GM12878 (cell line): ENCODE data around the gene WNT3A. TPM values are rescaled to one million over a fixed set of nuclear protein-coding genes. Genes with fewer than 3 reads are reported as not detected.

ENCODE experiments used
- ATAC-seq: fragments of 200-7000 bp; cut with Tn5 transposase; 3 replicates; pipeline ENCODE4 v1.9.1; 2020; ENCODE audit warnings: mild to moderate bottlenecking, moderate library complexity
- BruUV-seq: library from RNA; stranded (reverse); fragments of 400-500 nt; replicated peaks from 2 replicates; lab custom pipeline; 2021; lab: Mats Ljungman, UMichigan
- CTCF ChIA-PET: fragments of 300-600 bp; sonication (Branson Sonifier 250); formaldehyde crosslinking; extraction: SDS; loops from one replicate; lab custom pipeline; 2021; ENCODE audit warnings: inconsistent platforms; lab: Yijun Ruan, JAX
- POLR2A ChIA-PET: fragments of 350-600 bp; formaldehyde crosslinking; extraction: SDS; loops from one replicate; lab custom pipeline; 2021; ENCODE audit warnings: inconsistent platforms; lab: Charles Lee
- RAD21 ChIA-PET: fragments of 300-600 bp; sonication (Branson Sonifier 250); formaldehyde crosslinking; loops from one replicate; lab custom pipeline; 2023; ENCODE audit warnings: antibody characterized with exemption; ENCODE audit not compliant: unreplicated experiment; lab: Charles Lee
- SMC1A ChIA-PET: fragments of 300-600 bp; sonication (Branson Sonifier 250); formaldehyde crosslinking; loops from one replicate; lab custom pipeline; 2023; ENCODE audit not compliant: unreplicated experiment, uncharacterized antibody; lab: Charles Lee
- DNase-seq: peaks from one replicate; pipeline ENCODE4 v3.0.0-alpha.2; 2011; ENCODE audit warnings: low read depth, low spot score
- FAIRE-seq: peaks from 3 replicates; lab custom pipeline; 2011; peaks lifted over from hg19 to GRCh38; lab: Jason Lieb, UNC
- H2AFZ ChIP-seq: 2 replicates; pipeline ENCODE4 v1.6.0; 2011; ENCODE audit warnings: low read depth, low read length, control low read depth; ENCODE audit not compliant: control insufficient read depth
- H3K27ac ChIP-seq: 2 replicates; pipeline ENCODE4 v1.5.1; 2011; ENCODE audit warnings: control low read depth; ENCODE audit not compliant: control insufficient read depth, insufficient read depth
- H3K27me3 ChIP-seq, 2 experiments: replicated peaks in 1 of 2; 2 replicates each; pipeline versions ENCODE4 v1.6.0 to v1.6.1; 2011; ENCODE audit warnings: low read length in 1 of 2; ENCODE audit not compliant: control insufficient read depth in 2 of 2, insufficient read depth in 2 of 2
- H3K36me3 ChIP-seq, 2 experiments: 2 replicates each; pipeline ENCODE4 v1.5.1; 2011; ENCODE audit warnings: low read length in 1 of 2; ENCODE audit not compliant: control insufficient read depth in 2 of 2, insufficient read depth in 2 of 2
- H3K4me1 ChIP-seq: 2 replicates; pipeline ENCODE4 v1.6.1; 2011; ENCODE audit warnings: mild to moderate bottlenecking, low read length, moderate library complexity, mixed read lengths; ENCODE audit not compliant: control insufficient read depth, insufficient read depth
- H3K4me2 ChIP-seq: 2 replicates; pipeline ENCODE4 v1.6.0; 2011; ENCODE audit warnings: control low read depth; ENCODE audit not compliant: control insufficient read depth, insufficient read depth
- H3K4me3 ChIP-seq: fragments of 200-600 bp; sonication (generic); 2 replicates; pipeline ENCODE4 v1.5.1; 2016
- H3K79me2 ChIP-seq: 2 replicates; pipeline ENCODE4 v1.6.0; 2011; ENCODE audit warnings: low read length; ENCODE audit not compliant: control insufficient read depth, insufficient read depth
- H3K9ac ChIP-seq: 2 replicates; pipeline ENCODE4 v1.8.0; 2011; ENCODE audit warnings: low read length, control low read depth, mixed read lengths; ENCODE audit not compliant: control insufficient read depth, insufficient read depth
- H3K9me3 ChIP-seq: replicated peaks from 3 replicates; pipeline ENCODE4 v1.5.1; 2011; ENCODE audit warnings: mild to moderate bottlenecking, low read length; ENCODE audit not compliant: control insufficient read depth, insufficient read depth
- H4K20me1 ChIP-seq: 2 replicates; pipeline ENCODE4 v1.6.0; 2011; ENCODE audit not compliant: control insufficient read depth, insufficient read depth
- BACH1 ChIP-seq: fragments of 450-650 bp; IDR thresholded peaks from 2 replicates; pipeline ENCODE4 v1.6.1; 2017; ENCODE audit warnings: mild to moderate bottlenecking, borderline replicate concordance
- BHLHE40 ChIP-seq, 2 experiments: fragments of 450-650 bp in 1 of 2; IDR thresholded peaks; 2 replicates each; pipeline ENCODE4 v1.6.1; 2011 to 2017; ENCODE audit warnings: low read depth in 2 of 2, borderline replicate concordance in 1 of 2, improper control_type of control experiment in 1 of 2, low read length in 1 of 2, mild to moderate bottlenecking in 1 of 2
- CTCF ChIP-seq, 3 experiments: IDR thresholded peaks in 2 of 3; conservative IDR thresholded peaks in 1 of 3; 2 replicates each; pipeline ENCODE4 v1.5.1; 2011; ENCODE audit warnings: low read depth in 3 of 3, low read length in 3 of 3, mild to moderate bottlenecking in 3 of 3, control low read depth in 2 of 3, moderate library complexity in 2 of 3, inconsistent platforms in 1 of 3, mixed read lengths in 1 of 3; ENCODE audit not compliant: control insufficient read depth in 2 of 3, insufficient read depth in 1 of 3; ENCODE audit errors: extremely low read depth in 1 of 3
- E2F8 ChIP-seq: fragments of 450-650 bp; IDR thresholded peaks from 2 replicates; pipeline ENCODE4 v1.6.1; 2018; ENCODE audit warnings: mild to moderate bottlenecking, low read depth, moderate library complexity; ENCODE audit not compliant: partially characterized antibody
- E4F1 ChIP-seq: fragments of 450-650 bp; IDR thresholded peaks from 2 replicates; pipeline ENCODE4 v1.6.1; 2018; ENCODE audit warnings: borderline replicate concordance, mild to moderate bottlenecking; ENCODE audit not compliant: partially characterized antibody
- GATAD2B ChIP-seq: fragments of 450-650 bp; conservative IDR thresholded peaks from 2 replicates; pipeline ENCODE4 v1.6.1; 2017; ENCODE audit warnings: low read depth, mild to moderate bottlenecking, moderate library complexity
- JUND ChIP-seq: IDR thresholded peaks from 2 replicates; pipeline ENCODE4 v1.6.1; 2012; ENCODE audit warnings: low read depth, mild to moderate bottlenecking, low read length, improper control_type of control experiment, moderate library complexity
- MLLT1 ChIP-seq: fragments of 450-650 bp; IDR thresholded peaks from 2 replicates; pipeline ENCODE4 v1.6.1; 2016; ENCODE audit warnings: mild to moderate bottlenecking
- NFYA ChIP-seq: IDR thresholded peaks from 2 replicates; pipeline ENCODE4 v1.6.1; 2011; ENCODE audit warnings: low read depth, mild to moderate bottlenecking, low read length, improper control_type of control experiment, borderline replicate concordance
- PAX8 ChIP-seq: fragments of 450-650 bp; IDR thresholded peaks from 2 replicates; pipeline ENCODE4 v1.6.1; 2017; ENCODE audit warnings: mild to moderate bottlenecking, moderate library complexity
- PBX3 ChIP-seq: IDR thresholded peaks from 2 replicates; pipeline ENCODE4 v1.6.1; 2011; ENCODE audit warnings: mild to moderate bottlenecking, low read depth, low read length, moderate library complexity; ENCODE audit not compliant: insufficient replicate concordance
- SMAD1 ChIP-seq: fragments of 450-650 bp; IDR thresholded peaks from 2 replicates; pipeline ENCODE4 v1.6.1; 2018; ENCODE audit warnings: mild to moderate bottlenecking, low read depth; ENCODE audit not compliant: partially characterized antibody
- SUPT20H ChIP-seq: IDR thresholded peaks from 2 replicates; pipeline ENCODE4 v1.6.1; 2011; ENCODE audit warnings: low read depth, mild to moderate bottlenecking, low read length, moderate library complexity, borderline replicate concordance; ENCODE audit not compliant: control insufficient read depth
- ZNF384 ChIP-seq: IDR thresholded peaks from 2 replicates; pipeline ENCODE4 v1.6.1; 2012; ENCODE audit warnings: low read depth, mild to moderate bottlenecking, low read length, improper control_type of control experiment, borderline replicate concordance
- WGBS: methylation state at CpG from one replicate; pipeline ENCODE4 v1.1.6; 2016; ENCODE audit warnings: low lambda C conversion rate; ENCODE audit not compliant: insufficient replicate concordance, insufficient coverage; ENCODE audit errors: missing lambda C conversion rate; 5-methylcytosine and 5-hydroxymethylcytosine counted together
- in situ Hi-C: fragments of 300-500 bp; cut with MboI; formaldehyde crosslinking; loops from 9 replicates; pipeline ENCODE4 v1.14.3; 2018; ENCODE audit warnings: mixed read lengths
- intact Hi-C: fragments of 100-400 bp; cut with micrococcal nuclease; formaldehyde crosslinking; loops from one replicate; pipeline ENCODE4 v1.14.2; 2022; ENCODE audit not compliant: unreplicated experiment
- polyA plus RNA-seq, 11 experiments: library from polyadenylated mRNA; depleted of rRNA in 4 of 11; unstranded in 6 of 11; stranded (reverse) in 5 of 11; fragments of >200 nt; fragmentation: Nextera tagmentation in 4 of 11; fragmentation: Illumina TruSeq in 1 of 11; extraction: Ambion mirVana in 4 of 11; extraction: Trizol in 1 of 11; gene quantifications; 1 replicate in 1 of 11; 2 replicates in 10 of 11; pipeline versions ENCODE4 v1.2.1 to v1.2.3, GENCODE V29; 2011 to 2016; ENCODE audit warnings: inconsistent platforms in 2 of 11, missing spikeins in 2 of 11, low read depth in 1 of 11
- total RNA-seq, 4 experiments: library from RNA; depleted of rRNA in 3 of 4; stranded (reverse); fragments of >200 nt in 3 of 4; fragmentation: Illumina TruSeq in 1 of 4; extraction: Trizol in 1 of 4; gene quantifications; 2 replicates each; pipeline versions ENCODE4 v1.2.1 to v1.2.3, GENCODE V29; 2013 to 2021

The WNT3A gene
- total and polyA plus RNA-seq, 10 of the 15 experiments (the other 5 are each of a cell fraction or from before 2014, with no cell fraction given) = 0.16 TPM; not detected in 9

GRCh38 chr1:228023294-228023639, 16.5 kb downstream of the WNT3A start:
- Histone ChIP-seq H2AFZ (no peak overlapping the region), H3K4me1 (no peaks in the 10 kb centered on the region), H3K36me3 (no peaks in the 10 kb centered on the region), H3K9me3 (no peaks in the 10 kb centered on the region), H3K79me2 (no peaks in the 10 kb centered on the region), H3K27ac (no peak overlapping the region), H3K27me3 (no peaks in the 10 kb centered on the region; a peak in 1 of 4 replicates), H3K4me3 (no peak overlapping the region), H4K20me1 (no peaks in the 10 kb centered on the region), H3K9ac (no peak overlapping the region), H3K4me2 (no peak overlapping the region)
- RAD21 ChIA-PET = no interaction called here
- CTCF ChIA-PET = no interaction called here
- ATAC-seq (no peak), DNase-seq (no peak), FAIRE-seq (no peak)
- SMC1A ChIA-PET = no interaction called here
- 11% methylated on average over 3 of the region's 3 CpGs for WGBS
- POLR2A ChIA-PET = no interaction called here
- in situ Hi-C loops = no loop called here
- intact Hi-C loops = no loop called here
- no TSS peak for BruUV-seq
- TF ChIP-seq PAX8 = no peak
- no peak for TF ChIP-seq SMAD1
- TF ChIP-seq PBX3 = no peak
- TF ChIP-seq SUPT20H = no peak
- TF ChIP-seq BHLHE40 (IDR thresholded peaks at IDR 0.05; ENCODE audit: borderline replicate concordance in 1 of 2, low read depth in 2 of 2, low read length in 1 of 2) = no peak
- TF ChIP-seq GATAD2B = no peak
- TF ChIP-seq ZNF384 = no peak
- no peak for TF ChIP-seq JUND
- TF ChIP-seq NFYA = no peak
- TF ChIP-seq E2F8 = no peak
- TF ChIP-seq E4F1 = no peak
- no peak for TF ChIP-seq CTCF (IDR thresholded peaks at IDR 0.05 in 2 of 3, conservative IDR thresholded peaks at IDR 0.05 in 1 of 3; ENCODE audit: control insufficient read depth in 2 of 3, extremely low read depth in 1 of 3, insufficient read depth in 1 of 3, low read depth in 3 of 3, low read length in 3 of 3)
- no peak for TF ChIP-seq BACH1
- TF ChIP-seq MLLT1 = no peak
